PC-9 (cell line): ENCODE results near the gene TRAF2. TPM values are rescaled to one million over a fixed set of nuclear protein-coding genes. Genes with fewer than 3 reads are reported as not detected.

ENCODE experiments used
- BruUV-seq: library from RNA; stranded (reverse); fragments of 400-500 nt; replicated peaks from 2 replicates; lab custom pipeline; 2021; lab: Mats Ljungman, UMichigan
- CTCF ChIA-PET: fragments of 300-600 bp; sonication (Branson Sonifier 250); formaldehyde crosslinking; loops from one replicate; lab custom pipeline; 2022; ENCODE audit warnings: antibody characterized with exemption; lab: Charles Lee
- POLR2A ChIA-PET: fragments of 300-600 bp; sonication (Branson Sonifier 250); formaldehyde crosslinking; loops from one replicate; lab custom pipeline; 2022; ENCODE audit warnings: antibody characterized with exemption; ENCODE audit not compliant: unreplicated experiment; lab: Charles Lee
- DNase-seq, 2 experiments: peaks; one replicate each; pipeline versions ENCODE4 v3.0.0 to v3.0.0-alpha.2; 2015 to 2022; ENCODE audit warnings: mixed read lengths in 1 of 2
- H2AFZ ChIP-seq: fragments of 200-600 bp; sonication (generic); 2 replicates; pipeline ENCODE4 v1.8.1; 2017; ENCODE audit warnings: antibody characterized with exemption
- H3F3A ChIP-seq: fragments of 200-600 bp; sonication (generic); 2 replicates; pipeline ENCODE4 v1.8.1; 2017; ENCODE audit warnings: antibody characterized with exemption, mild to moderate bottlenecking, low read depth; ENCODE audit not compliant: insufficient read depth
- H3K27ac ChIP-seq: fragments of 200-600 bp; sonication (generic); 2 replicates; pipeline ENCODE4 v1.6.1; 2016; ENCODE audit warnings: mixed run types
- H3K27me3 ChIP-seq: fragments of 200-600 bp; sonication (generic); 2 replicates; pipeline ENCODE4 v1.6.1; 2016; ENCODE audit warnings: low read depth, mixed run types; ENCODE audit not compliant: insufficient read depth
- H3K36me3 ChIP-seq: fragments of 200-600 bp; sonication (generic); 2 replicates; pipeline ENCODE4 v1.6.1; 2016; ENCODE audit warnings: low read depth, mixed run types
- H3K4me1 ChIP-seq: fragments of 200-600 bp; sonication (generic); replicated peaks from 2 replicates; pipeline ENCODE4 v1.6.1; 2016; ENCODE audit warnings: mixed run types; ENCODE audit not compliant: insufficient read depth
- H3K4me2 ChIP-seq: fragments of 200-600 bp; sonication (generic); 2 replicates; pipeline ENCODE4 v1.6.1; 2017; ENCODE audit warnings: mixed run types
- H3K4me3 ChIP-seq: fragments of 200-600 bp; sonication (generic); 2 replicates; pipeline ENCODE4 v1.6.1; 2016; ENCODE audit warnings: mixed run types
- H3K79me2 ChIP-seq: fragments of 200-600 bp; sonication (generic); 2 replicates; pipeline ENCODE4 v1.6.1; 2017; ENCODE audit warnings: low read depth, mixed run types
- H3K9me2 ChIP-seq: fragments of 200-600 bp; sonication (generic); 2 replicates; pipeline ENCODE4 v1.8.1; 2017; ENCODE audit warnings: mild to moderate bottlenecking; ENCODE audit not compliant: insufficient read depth
- H3K9me3 ChIP-seq: fragments of 200-600 bp; sonication (generic); 2 replicates; pipeline ENCODE4 v1.8.1; 2016; ENCODE audit warnings: low read depth; ENCODE audit not compliant: insufficient read depth
- H4K20me1 ChIP-seq: fragments of 200-600 bp; sonication (generic); 2 replicates; pipeline ENCODE4 v1.8.1; 2017; ENCODE audit not compliant: insufficient read depth
- EZH2 ChIP-seq: fragments of 200-600 bp; sonication (generic); IDR thresholded peaks from 2 replicates; pipeline ENCODE4 v1.8.0; 2017; ENCODE audit warnings: antibody characterized with exemption, low read depth
- intact Hi-C: fragments of 100-400 bp; cut with micrococcal nuclease; formaldehyde crosslinking; loops from one replicate; pipeline ENCODE4 v1.10.0; 2022; ENCODE audit not compliant: unreplicated experiment
- total RNA-seq: library from RNA; stranded (reverse); gene quantifications from 2 replicates; pipeline ENCODE4 v1.2.3, GENCODE V29; 2021
- TF ChIP-seq, protein P1 (sequence below): fragments of 200-600 bp; sonication (generic); conservative IDR thresholded peaks from 2 replicates; pipeline ENCODE4 v1.6.1; 2017; ENCODE audit warnings: mixed run types, antibody characterized with exemption, mild to moderate bottlenecking, moderate library complexity

The TRAF2 gene
- total RNA-seq, 1 experiment from 2014 or later, result 42.7 TPM

DNA sequence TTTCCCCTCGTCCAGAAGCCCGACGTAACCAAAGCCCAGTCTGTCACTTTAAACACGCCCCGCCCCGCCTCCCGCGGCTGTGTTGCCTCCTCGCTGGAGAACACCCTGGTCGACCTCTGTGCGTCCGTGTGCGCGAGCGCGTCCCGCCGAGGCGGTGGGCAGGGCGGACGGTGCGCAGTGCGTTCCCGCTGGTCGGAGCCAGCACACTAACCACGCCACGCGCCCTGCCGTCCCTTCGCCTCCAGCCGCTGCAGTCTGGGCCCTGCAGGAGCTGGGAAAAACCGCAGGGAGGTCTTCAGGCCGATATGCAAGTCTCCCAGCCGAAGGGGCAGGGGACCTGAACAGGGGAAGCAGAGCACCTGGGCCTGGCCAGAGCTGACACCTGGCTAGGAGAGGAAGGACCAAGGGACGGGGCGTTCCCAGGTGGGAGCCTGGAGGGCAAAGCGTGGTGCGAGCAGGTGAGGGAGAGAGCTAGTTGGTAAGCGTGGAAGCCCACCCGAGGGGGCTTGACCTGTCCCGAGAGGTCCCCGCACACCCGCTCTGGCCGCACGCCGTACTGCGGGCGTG, 38.4 kb upstream of the TRAF2 start:
- intact Hi-C loops, result loop anchor here (1.0 to 5.0 kb wide), 6 partner anchors 47 to 179 kb away; partner anchors contain the start of genes ABCA2, C8G, CLIC3 and FBXW5
- Histone ChIP-seq H2AFZ (peak overlapping the region; percentile 70; the same call in 1 of the 2 replicates), H3K27me3 (no peaks in the 10 kb centered on the region), H4K20me1 (peaks cover 21% of the 10 kb centered on the region), H3K4me2 (peak overlapping the region; percentile 85), H3K9me2 (no peaks in the 10 kb centered on the region), H3F3A (peaks cover 22% of the 10 kb centered on the region; the same call in 1 of the 2 replicates), H3K27ac (peak overlapping the region; percentile 80), H3K36me3 (no peaks in the 10 kb centered on the region), H3K9me3 (no peaks in the 10 kb centered on the region), H3K4me1 (peaks cover 6% of the 10 kb centered on the region; the same call in 1 of the 2 replicates), H3K4me3 (peak overlapping the region; percentile 87), H3K79me2 (no peaks in the 10 kb centered on the region)
- DNase-seq, result peak; percentile 79 to 92
- TF ChIP-seq EZH2, result no peak
- TF ChIP-seq, protein P1, sequence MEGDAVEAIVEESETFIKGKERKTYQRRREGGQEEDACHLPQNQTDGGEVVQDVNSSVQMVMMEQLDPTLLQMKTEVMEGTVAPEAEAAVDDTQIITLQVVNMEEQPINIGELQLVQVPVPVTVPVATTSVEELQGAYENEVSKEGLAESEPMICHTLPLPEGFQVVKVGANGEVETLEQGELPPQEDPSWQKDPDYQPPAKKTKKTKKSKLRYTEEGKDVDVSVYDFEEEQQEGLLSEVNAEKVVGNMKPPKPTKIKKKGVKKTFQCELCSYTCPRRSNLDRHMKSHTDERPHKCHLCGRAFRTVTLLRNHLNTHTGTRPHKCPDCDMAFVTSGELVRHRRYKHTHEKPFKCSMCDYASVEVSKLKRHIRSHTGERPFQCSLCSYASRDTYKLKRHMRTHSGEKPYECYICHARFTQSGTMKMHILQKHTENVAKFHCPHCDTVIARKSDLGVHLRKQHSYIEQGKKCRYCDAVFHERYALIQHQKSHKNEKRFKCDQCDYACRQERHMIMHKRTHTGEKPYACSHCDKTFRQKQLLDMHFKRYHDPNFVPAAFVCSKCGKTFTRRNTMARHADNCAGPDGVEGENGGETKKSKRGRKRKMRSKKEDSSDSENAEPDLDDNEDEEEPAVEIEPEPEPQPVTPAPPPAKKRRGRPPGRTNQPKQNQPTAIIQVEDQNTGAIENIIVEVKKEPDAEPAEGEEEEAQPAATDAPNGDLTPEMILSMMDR, result no peak
- ChIA-PET POLR2A (interaction anchor here (0.5 to 1.4 kb wide), 6 partner anchors 37 to 239 kb away, joined by 4 to 27 read pairs (median 14); partner anchors contain the start of genes MAN1B1 and PAXX), CTCF (interaction anchor here (0.6 to 1.9 kb wide), 4 partner anchors 26 to 188 kb away, joined by 4 to 9 read pairs (median 6); no protein-coding TSS in a partner anchor)
- TSS peak; percentile 14 for BruUV-seq

DNA sequence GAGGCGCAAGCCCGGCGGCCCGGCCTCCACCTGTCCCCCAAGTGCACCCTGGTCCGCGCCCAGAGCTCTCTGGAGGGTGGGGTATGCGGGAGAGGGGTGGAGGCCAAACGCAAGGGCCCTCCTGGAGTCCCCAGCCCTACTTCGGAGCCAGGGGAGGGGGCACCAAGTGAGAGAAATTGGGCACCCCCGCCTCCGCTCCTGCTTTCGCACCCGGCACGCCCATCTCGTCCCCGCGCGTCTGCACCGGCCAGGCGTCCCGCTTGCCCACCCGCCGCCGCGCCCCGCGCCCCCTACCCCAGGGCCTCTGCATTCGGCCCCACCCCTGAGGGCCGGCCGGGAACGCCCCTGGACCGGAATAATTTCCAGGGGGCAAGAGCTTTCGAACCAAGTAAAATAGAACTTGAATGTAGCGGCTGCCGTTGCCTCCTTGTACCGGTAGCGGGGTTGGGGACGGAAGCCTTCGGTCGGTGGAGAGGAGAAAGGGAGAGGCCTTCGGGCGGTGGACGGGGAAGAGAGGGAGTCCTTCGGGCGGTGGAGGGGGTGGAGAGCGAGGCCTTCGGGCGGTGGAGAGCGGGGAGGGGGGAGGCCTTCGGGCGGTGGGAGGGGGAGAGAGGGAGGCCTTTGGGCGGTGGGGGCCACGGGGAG, 37.8 kb upstream of the TRAF2 start:
- Histone ChIP-seq H3K36me3 (no peaks in the 10 kb centered on the region), H3F3A (peaks cover 22% of the 10 kb centered on the region; the same call in 1 of the 2 replicates), H3K9me3 (no peaks in the 10 kb centered on the region), H3K27ac (peak overlapping the region; percentile 80), H4K20me1 (peaks cover 21% of the 10 kb centered on the region), H3K9me2 (no peaks in the 10 kb centered on the region), H3K4me3 (peak overlapping the region; percentile 87), H3K4me2 (peak overlapping the region; percentile 85), H2AFZ (peak overlapping the region; percentile 70; the same call in 1 of the 2 replicates), H3K27me3 (no peaks in the 10 kb centered on the region), H3K79me2 (no peaks in the 10 kb centered on the region), H3K4me1 (peaks cover 6% of the 10 kb centered on the region; the same call in 1 of the 2 replicates)
- TSS peak; percentile 79 for BruUV-seq
- DNase-seq, result peak in 1 of 2 experiments; percentile 68
- ChIA-PET CTCF (interaction anchor here (0.7 to 1.9 kb wide), 2 partner anchors 85 to 100 kb away, joined by 4 to 9 read pairs; no protein-coding TSS in a partner anchor), POLR2A (interaction anchor here (0.6 to 0.7 kb wide), 5 partner anchors 11 to 370 kb away, joined by 3 to 4 read pairs (median 3); partner anchors contain the start of gene MAN1B1)
- intact Hi-C loops, result loop anchor here (1.0 to 5.0 kb wide), 5 partner anchors 34 to 179 kb away; partner anchors contain the start of genes ABCA2, C8G, CLIC3 and FBXW5
- TF ChIP-seq, protein P1, result no peak
- no peak for TF ChIP-seq EZH2
